Neural progenitor cell (in vitro differentiated cells): ENCODE measurements around the gene PGBD5.

Experiments
- EZH2 ChIP-seq: fragments of 200-600 bp; sonication (generic); IDR thresholded peaks from 2 replicates; pipeline ENCODE4 v1.6.1; 2017; ENCODE audit warnings: antibody characterized with exemption, mild to moderate bottlenecking, moderate library complexity
- EZH2phosphoT487 ChIP-seq: fragments of 200-600 bp; sonication (generic); IDR thresholded peaks from 2 replicates; pipeline ENCODE4 v1.6.1; 2017; ENCODE audit warnings: antibody characterized with exemption
- TF ChIP-seq, protein P1 (sequence below): fragments of 200-600 bp; sonication (generic); IDR thresholded peaks from 2 replicates; pipeline ENCODE4 v1.5.1; 2017; ENCODE audit warnings: antibody characterized with exemption, mild to moderate bottlenecking

DNA sequence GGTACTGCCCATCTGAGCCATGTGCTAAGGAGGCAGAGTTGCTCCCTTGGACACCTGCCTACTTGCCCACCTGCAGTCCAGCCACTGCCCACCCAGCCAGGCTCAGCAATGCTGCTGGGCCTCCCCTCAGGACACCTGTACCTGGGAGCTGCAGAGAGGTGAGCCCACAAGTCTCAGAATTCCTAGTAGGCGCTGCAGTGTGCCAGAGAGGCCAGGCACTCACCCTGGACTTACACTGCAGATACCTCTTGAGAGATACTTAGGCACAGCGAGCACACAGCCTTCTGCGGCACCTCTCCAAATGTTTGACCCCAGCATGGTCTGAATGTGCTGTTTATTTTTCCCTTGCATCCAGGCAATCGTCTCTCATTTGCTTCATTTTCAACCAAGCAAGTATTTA, 71.0 kb downstream of the PGBD5 start:
- TF ChIP-seq EZH2, result no peak
- TF ChIP-seq, protein P1, sequence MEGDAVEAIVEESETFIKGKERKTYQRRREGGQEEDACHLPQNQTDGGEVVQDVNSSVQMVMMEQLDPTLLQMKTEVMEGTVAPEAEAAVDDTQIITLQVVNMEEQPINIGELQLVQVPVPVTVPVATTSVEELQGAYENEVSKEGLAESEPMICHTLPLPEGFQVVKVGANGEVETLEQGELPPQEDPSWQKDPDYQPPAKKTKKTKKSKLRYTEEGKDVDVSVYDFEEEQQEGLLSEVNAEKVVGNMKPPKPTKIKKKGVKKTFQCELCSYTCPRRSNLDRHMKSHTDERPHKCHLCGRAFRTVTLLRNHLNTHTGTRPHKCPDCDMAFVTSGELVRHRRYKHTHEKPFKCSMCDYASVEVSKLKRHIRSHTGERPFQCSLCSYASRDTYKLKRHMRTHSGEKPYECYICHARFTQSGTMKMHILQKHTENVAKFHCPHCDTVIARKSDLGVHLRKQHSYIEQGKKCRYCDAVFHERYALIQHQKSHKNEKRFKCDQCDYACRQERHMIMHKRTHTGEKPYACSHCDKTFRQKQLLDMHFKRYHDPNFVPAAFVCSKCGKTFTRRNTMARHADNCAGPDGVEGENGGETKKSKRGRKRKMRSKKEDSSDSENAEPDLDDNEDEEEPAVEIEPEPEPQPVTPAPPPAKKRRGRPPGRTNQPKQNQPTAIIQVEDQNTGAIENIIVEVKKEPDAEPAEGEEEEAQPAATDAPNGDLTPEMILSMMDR, result no peak
- TF ChIP-seq EZH2phosphoT487, result no peak
